NCI-H2107 treated with DMSO at 0.1 percent for 48 hours (cell line): ENCODE data around the gene GCLC.
A peak's percentile ranks its signal among the peaks of the same experiment; 100 is the strongest.
"Not testable (repeated sequence)": the region's sequence is repeated elsewhere in the genome, so short reads cannot be mapped to it uniquely, and the experiment has no call there.

Source experiments
- DNase-seq: peaks from one replicate; lab custom pipeline; 2025; ENCODE audit not compliant: unreplicated experiment; lab: John Stamatoyannopoulos, UW

GCLC gene

GRCh38 chr6:53495506-53496499 is 49.1 kb downstream of the GCLC start:
- no peak for DNase-seq

DNA sequence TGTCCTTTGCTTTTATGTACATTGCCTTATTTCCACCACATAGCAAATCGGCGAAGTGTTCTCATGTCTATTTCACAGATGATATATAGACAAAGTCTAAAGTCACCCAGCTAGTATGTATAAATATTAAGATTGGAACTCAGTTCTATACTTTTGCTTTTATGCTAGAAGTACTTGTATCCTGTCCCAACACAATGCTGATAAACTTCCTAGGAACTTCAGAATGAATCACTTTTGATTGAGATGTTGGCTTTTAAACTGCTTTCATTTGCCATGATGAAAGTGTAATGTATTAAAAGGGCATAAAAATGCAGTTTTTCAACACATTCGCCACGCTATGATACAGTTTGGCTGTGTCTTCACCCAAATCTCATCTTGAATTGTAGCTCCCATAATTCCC is 50.8 kb downstream of the GCLC start:
- no peak for DNase-seq

GRCh38 chr6:53493635-53494025 is 51.3 kb downstream of the GCLC start:
- DNase-seq, result no peak

GRCh38 chr6:53492860-53493634 is 51.9 kb downstream of the GCLC start:
- peak; percentile 67 for DNase-seq

- no peak for DNase-seq
These were observed 57.8 kb downstream of the GCLC start for GRCh38 chr6:53487080-53487479.

- no peak for DNase-seq
These were observed 58.2 kb downstream of the GCLC start for GRCh38 chr6:53486679-53487078.

- peak; percentile 43 for DNase-seq
These were observed 60.2 kb downstream of the GCLC start for GRCh38 chr6:53484476-53485280.

GRCh38 chr6:53483423-53484353 is 61.2 kb downstream of the GCLC start:
- no peak for DNase-seq

DNA sequence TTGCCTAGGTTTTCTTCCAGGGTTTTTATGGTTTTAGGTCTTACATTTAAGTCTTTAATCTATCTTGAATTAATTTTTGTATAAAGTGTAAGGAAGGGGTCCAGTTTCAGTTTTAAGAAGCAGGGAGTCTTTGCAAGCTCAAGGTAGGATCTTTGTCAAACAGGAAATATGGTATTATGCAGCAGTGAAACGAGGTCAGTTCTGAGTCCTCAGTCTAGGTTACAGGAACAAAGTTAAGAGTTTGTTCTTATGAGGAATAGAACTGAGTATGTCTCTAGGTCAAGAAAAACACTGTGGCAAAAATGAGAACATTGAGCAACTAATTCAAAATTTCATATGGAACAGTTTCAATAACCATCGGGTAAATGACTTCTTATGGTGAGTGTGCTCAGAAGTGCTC is 63.6 kb downstream of the GCLC start:
- no peak for DNase-seq

GRCh38 chr6:53480774-53481173 is 64.1 kb downstream of the GCLC start:
- not testable (repeated sequence) for DNase-seq

GRCh38 chr6:53479871-53480270 is 65.0 kb downstream of the GCLC start:
- DNase-seq, result no peak

DNA sequence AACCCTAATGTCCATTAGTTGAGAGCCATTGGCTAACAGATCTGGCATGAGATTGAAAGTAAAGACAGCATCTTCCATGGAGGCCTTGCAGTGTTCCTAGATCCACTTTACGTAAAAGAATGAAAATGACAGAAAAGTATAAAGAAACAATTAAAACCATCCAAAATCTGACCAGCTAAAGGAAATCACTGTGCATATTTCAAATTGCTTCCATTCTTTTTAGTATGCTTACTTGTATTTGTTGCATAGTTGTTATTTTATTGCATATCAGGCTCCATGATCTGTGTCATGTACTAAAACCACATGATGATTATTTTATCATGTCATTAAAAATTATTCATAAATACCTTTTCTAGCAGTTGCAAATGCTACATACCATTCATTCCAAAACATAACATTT is 67.9 kb downstream of the GCLC start:
- no peak for DNase-seq

DNA sequence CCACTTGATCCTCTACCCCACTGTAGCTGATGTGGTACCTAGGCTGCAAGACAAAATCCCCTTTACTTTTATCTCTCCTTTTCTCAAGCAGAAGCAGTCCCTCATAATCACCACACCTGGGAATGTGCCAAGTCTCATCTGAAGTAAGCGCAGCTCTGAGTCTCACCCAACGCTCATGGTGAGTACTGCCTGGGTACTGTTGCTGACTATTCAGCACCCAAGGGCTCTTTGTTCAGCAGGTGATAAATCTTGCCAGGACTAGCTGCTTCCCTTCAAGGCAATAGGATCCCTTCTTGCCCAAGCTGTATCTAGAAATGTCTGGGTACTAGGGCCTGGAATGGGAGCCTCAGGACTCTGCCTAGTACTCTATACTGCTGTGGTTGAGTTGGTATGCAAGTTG is 70.9 kb downstream of the GCLC start:
- DNase-seq, result no peak

DNA sequence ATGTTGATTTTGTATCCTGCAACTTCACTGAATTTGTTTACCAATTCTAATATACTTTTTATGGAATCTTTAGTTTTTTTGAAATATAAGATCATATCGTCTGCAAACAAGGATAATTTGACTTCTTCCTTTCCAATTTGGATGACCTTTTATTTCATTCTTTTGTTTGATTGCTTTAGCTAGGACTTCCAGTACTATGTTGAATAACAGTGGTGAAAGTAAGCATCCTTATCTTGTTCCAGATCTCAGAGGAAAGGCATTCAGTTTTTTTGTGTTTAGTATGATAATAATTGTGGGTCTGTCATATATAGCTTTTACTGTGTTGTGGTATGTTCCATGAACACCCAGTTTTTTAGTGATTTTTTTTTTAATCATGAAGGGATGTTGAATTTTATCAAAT is 75.7 kb downstream of the GCLC start:
- DNase-seq, result no peak

GRCh38 chr6:53466257-53466656 is 78.6 kb downstream of the GCLC start:
- no peak for DNase-seq

- no peak for DNase-seq
These were observed 79.2 kb downstream of the GCLC start for GRCh38 chr6:53465732-53466131.

DNA sequence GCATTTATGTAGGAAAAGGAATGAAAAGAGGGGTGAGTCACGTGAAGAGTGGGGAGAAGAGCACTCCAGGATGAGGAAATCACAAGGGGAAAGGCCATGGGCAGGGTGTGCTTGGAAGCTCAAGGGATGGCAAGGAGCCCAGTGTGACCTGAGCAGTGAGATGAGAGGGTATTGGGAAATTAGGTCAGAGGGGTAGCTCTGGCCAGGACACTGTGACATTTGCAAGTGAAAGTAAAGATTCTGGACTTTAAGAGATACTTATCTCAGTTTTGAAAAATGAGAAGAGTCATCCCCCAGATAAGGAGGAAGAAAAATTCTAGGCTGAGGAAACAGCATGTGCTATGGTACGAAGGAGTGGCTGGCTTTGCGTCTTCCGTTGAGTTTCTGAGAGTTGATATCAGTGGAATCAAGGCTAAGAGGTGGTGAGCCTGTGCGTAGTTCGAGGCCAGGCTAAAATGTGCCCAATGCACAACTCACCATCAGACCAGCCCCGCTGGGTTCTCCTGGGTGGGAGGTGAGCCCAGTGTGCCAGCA is 79.9 kb downstream of the GCLC start:
- DNase-seq, result no peak

DNA sequence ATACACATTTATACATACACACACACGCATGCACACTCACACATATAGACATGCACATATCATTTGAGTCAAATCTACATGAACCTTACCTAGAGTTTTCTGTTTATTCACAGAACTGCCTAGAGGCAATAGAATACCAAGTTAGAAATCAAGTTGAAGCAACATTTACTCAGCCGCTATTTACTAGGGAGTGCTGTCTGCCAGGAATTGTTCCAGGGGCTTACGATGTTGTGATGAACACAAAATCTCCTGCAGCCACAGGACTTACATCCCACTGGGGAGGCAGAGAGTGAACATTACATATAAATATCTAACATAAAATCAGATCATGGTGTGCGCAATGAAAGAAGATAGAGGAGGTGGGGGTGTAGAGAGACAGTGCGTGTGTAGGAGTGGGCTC is 80.4 kb downstream of the GCLC start:
- no peak for DNase-seq

GRCh38 chr6:53461696-53462095 is 83.2 kb downstream of the GCLC start:
- no peak for DNase-seq
